ENCODE results near the gene NASP.

- TF ChIP-seq GLI4 (CRISPR knock-in tag; IDR thresholded peaks at IDR 0.05; ENCODE audit: borderline replicate concordance): no peak
- TF ChIP-seq YY1 (IDR thresholded peaks at IDR 0.05; ENCODE audit: insufficient read depth, insufficient replicate concordance, low read depth, low read length): no peak
These were observed 14.3 kb upstream of the NASP start for GRCh38 chr1:45569571-45569961.

Measured in HepG2 (cell line).